Hepatocyte (in vitro differentiated cells): ENCODE measurements around the gene PDE11A.

Source experiments
- EZH2 ChIP-seq: fragments of 200-600 bp; sonication (generic); IDR thresholded peaks from 2 replicates; pipeline ENCODE4 v1.6.1; 2016; ENCODE audit warnings: antibody characterized with exemption, mild to moderate bottlenecking, borderline replicate concordance
- EZH2phosphoT487 ChIP-seq: fragments of 200-600 bp; sonication (generic); IDR thresholded peaks from one replicate; pipeline ENCODE4 v1.6.1; 2018; ENCODE audit warnings: antibody characterized with exemption, mild to moderate bottlenecking, low read depth, moderate library complexity; ENCODE audit not compliant: unreplicated experiment, severe bottlenecking
- TF ChIP-seq, protein P1 (sequence below): fragments of 200-600 bp; sonication (generic); IDR thresholded peaks from 2 replicates; pipeline ENCODE4 v1.5.1; 2016; ENCODE audit warnings: antibody characterized with exemption, mild to moderate bottlenecking; ENCODE audit not compliant: poor library complexity

DNA sequence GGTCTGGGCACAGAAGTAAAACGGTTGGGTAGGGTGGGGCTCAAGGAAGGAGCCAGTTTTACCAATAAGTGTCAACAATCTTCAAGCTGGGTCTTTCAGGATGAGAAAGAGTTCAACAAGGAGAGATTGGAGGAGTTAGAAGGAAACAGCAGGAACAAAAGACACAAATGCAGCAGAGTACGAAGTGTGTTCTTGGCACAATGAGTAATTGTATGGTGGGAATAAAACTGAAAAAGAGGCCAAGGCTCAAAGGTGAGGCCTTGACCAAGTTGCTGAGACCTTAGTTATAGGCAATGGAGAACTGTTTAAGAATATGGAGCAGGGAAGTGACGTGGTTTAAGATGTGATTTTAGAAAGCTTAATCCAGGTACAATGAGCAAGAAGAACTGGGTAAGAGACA, 230.3 kb downstream of the PDE11A start:
- TF ChIP-seq, protein P1, sequence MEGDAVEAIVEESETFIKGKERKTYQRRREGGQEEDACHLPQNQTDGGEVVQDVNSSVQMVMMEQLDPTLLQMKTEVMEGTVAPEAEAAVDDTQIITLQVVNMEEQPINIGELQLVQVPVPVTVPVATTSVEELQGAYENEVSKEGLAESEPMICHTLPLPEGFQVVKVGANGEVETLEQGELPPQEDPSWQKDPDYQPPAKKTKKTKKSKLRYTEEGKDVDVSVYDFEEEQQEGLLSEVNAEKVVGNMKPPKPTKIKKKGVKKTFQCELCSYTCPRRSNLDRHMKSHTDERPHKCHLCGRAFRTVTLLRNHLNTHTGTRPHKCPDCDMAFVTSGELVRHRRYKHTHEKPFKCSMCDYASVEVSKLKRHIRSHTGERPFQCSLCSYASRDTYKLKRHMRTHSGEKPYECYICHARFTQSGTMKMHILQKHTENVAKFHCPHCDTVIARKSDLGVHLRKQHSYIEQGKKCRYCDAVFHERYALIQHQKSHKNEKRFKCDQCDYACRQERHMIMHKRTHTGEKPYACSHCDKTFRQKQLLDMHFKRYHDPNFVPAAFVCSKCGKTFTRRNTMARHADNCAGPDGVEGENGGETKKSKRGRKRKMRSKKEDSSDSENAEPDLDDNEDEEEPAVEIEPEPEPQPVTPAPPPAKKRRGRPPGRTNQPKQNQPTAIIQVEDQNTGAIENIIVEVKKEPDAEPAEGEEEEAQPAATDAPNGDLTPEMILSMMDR, result no peak
- TF ChIP-seq EZH2phosphoT487, result no peak
- TF ChIP-seq EZH2, result no peak
